ENCODE results near the gene MFSD6.
A peak's percentile ranks its signal among the peaks of the same experiment; 100 is the strongest.

MFSD6 gene

GRCh38 chr2:190533175-190533967, 125.2 kb downstream of the MFSD6 start:
- DNase-seq (ENCODE audit: low spot score), result no peak

DNA sequence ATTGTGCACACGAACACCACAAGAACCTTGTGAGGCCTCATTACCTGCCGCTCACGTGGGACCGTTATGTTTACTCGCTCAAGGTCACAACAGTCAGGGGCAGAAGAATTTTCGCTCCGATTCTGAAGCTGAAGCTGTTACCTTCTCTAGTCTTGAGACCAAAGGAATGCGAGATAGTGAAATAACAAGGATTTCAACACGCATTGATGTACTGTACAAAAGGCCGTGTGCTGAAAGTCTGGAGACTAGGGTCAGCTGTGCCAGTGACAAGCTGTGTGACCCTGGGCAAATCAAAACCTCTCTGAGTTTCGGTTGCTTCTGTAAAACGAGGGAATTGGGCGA, 125.8 kb downstream of the MFSD6 start:
- DNase-seq (ENCODE audit: low spot score), result no peak

DNA sequence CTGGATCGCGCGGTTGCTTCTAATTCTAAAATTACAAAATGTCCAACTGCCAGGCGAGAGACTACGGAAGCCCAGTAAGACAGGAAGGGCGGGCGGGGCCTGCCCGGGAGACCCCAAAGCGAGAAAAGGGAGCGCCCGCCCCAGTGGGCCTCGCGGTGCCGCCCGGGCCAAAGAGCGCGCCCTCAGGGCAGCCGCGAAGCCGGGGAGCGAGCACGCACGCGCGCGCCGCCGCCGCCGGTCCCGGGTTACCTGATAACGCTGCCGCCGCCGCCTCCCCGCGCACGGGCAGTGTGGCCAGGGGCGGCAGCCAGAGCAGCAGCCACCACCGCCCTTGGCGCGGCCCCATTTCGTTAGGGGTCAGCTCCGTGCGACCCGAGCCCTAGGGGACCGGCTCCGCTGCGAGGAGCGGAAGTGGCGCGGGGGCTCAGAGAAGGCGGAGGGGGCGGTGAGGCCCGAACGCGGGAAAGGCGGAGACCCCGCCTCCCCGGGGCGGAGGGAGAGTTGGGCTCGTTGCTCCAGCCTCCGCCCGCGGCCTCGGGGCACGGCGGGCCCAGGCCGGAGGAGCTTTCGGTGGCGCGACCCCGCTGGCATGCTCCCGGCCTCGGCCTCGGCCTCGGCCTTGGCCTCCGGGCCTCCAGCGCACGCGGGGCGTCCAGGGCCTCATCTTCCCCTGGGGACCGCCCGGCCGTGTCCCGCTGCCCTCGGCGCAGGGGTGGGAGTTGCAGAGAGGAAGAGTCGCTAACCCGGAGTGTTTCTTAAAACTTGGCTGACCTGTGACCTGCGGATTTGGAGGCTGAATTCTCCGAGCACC, 126.4 kb downstream of the MFSD6 start, which contains the start of gene NEMP2:
Gene NEMP2 (minus strand): TSS at position 413 of the 811 bp plus-strand sequence. CDS start 67 bp downstream, at position 346.
- DNase-seq (ENCODE audit: low spot score), result peak; percentile 77

GRCh38 chr2:190535121-190535439, 126.9 kb downstream of the MFSD6 start:
- no peak for DNase-seq (ENCODE audit: low spot score)

GRCh38 chr2:190535586-190535985, 127.4 kb downstream of the MFSD6 start:
- DNase-seq (ENCODE audit: low spot score), result no peak

DNA sequence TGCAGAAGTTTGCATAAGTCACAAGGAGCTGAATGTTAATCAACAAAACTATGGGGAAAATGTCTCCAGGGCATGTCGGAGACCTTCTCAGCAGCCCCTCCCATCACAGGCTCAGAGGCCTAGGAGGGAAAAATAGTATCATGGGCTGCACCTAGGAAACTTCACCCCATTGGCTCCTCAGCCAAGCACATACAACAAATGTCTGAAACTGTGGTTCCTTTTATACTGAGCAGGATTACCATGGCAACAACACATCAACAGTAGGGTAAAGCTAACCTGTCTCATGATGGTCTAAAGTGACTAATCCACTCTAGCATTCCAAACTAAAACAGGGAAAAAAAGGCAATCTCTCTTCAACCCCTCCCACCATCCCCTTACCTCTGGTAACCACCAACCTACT, 129.6 kb downstream of the MFSD6 start:
- no peak for DNase-seq (ENCODE audit: low spot score)

DNA sequence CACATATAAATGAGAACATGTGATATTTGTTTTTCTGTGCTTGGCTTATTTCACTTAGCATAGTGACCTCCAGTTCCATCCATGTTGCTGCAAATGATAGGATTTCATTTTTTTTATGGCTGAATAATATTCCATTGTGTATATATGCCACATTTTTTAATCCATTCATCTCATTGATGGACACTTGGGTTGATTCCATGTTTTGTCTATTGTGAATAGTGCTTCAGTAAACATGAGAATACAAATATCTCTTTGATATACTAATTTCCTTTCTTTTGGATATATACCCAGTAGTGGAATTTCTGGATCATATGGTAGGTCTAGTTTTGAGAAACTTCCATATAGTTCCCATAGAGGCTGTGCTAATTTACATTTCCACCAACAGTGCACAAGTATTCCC, 130.0 kb downstream of the MFSD6 start:
- DNase-seq (ENCODE audit: low spot score), result no peak

- DNase-seq (ENCODE audit: low spot score), result no peak
Observed at GRCh38 chr2:190540048-190540447, 131.9 kb downstream of the MFSD6 start.

GRCh38 chr2:190545093-190545492, 136.9 kb downstream of the MFSD6 start:
- no peak for DNase-seq (ENCODE audit: low spot score)

DNA sequence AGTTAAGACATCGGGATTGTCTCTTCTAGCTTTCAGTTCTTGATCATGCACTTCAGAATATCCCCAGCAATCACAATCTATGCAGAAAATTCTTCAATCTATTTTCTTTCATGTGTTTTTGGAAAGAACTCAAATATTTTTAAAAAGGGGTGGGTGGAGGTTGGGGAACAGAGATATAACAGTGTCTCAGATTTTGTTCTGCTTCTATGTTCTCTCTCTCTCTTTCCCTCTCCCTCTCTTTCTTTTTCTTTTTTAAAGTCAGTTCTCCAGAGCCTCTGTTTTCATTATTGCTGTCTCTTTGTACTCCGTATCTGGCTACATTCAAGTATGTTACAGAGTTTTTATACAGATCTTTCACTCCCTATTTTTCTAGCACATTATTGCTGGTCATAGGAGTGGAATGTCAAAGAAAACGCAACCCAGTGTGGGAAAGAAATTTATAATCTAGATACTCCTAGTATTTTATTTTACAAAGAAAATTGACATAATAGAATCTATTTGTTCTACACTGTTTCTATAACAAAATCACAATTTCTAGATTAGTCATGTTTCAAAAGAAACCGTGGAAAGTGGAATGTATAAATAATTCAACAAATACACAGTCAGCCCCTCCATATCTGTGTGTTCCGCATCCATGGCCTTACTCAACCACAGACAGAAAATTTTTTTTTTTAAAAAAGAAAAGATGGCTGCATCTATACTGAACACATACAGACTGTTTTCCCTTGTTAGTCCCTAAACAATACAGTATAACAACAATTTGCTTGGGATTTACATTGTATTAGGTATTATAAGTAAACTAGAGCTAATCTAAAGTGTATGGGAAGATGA, 137.6 kb downstream of the MFSD6 start:
- DNase-seq (ENCODE audit: low spot score), result peak; percentile 33

GRCh38 chr2:190546734-190547133, 138.6 kb downstream of the MFSD6 start:
- no peak for DNase-seq (ENCODE audit: low spot score)

- no peak for DNase-seq (ENCODE audit: low spot score)
Observed at GRCh38 chr2:190547886-190548285, 139.7 kb downstream of the MFSD6 start.

DNA sequence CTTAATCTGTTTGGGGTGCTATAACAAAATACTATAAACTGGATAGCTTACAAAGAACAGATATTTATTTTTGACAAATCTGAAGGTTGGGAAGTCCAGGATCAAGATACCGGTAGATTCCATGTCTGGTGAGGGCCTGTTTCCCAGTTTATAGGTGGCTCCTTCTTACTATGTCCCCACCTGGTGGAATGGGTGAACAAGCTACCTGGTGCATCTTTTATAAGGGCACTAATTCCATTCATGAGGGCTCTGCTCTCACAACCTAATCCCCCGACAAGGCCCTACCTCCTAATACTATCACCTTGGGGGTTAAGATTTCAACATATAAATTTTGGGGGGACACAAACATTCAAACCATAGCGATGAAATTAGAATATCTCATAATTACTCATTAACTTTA, 142.0 kb downstream of the MFSD6 start:
- DNase-seq (ENCODE audit: low spot score), result no peak

Measured in AG08396 (cell line).